ENCODE measurements around the gene SMC3. TPM values are rescaled to one million over a fixed set of nuclear protein-coding genes. Genes with fewer than 3 reads are reported as not detected.

SMC3 gene
- total RNA-seq, 1 experiment from 2014 or later: 64.3 TPM

DNA sequence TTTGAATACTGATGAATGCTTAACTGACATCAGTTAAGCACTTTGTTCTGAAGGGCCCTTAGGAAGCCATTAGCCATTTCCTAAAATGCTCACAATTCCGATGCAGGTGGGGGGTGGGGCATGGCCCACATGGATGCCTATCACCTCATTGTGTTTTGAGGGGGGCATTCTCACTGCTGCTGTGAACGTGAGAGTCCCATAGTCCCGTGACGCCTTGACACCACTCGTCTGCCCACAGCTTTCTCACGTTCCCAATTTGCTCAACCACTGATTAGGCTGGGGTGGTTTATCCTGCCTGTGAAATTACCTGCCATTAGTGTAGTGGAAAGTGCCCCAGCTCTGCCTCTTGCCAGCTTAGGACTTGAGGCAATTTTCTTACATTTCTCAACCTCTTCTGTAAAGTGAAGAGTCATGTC is 37.9 kb upstream of the SMC3 start (continued):
- TF ChIP-seq REST (IDR thresholded peaks at IDR 0.05; ENCODE audit: low read depth) (no peak), YY1 (IDR thresholded peaks at IDR 0.05; ENCODE audit: extremely low read depth, insufficient replicate concordance, low read depth, low read length) (no peak), TCF7L2 (IDR thresholded peaks at IDR 0.05; ENCODE audit: borderline replicate concordance, extremely low read depth, insufficient read depth, insufficient read length) (no peak), EZH2phosphoT487 (IDR thresholded peaks at IDR 0.05; ENCODE audit: borderline replicate concordance) (no peak), ZNF274 (IDR thresholded peaks at IDR 0.05; ENCODE audit: low read depth, low read length) (no peak)

DNA sequence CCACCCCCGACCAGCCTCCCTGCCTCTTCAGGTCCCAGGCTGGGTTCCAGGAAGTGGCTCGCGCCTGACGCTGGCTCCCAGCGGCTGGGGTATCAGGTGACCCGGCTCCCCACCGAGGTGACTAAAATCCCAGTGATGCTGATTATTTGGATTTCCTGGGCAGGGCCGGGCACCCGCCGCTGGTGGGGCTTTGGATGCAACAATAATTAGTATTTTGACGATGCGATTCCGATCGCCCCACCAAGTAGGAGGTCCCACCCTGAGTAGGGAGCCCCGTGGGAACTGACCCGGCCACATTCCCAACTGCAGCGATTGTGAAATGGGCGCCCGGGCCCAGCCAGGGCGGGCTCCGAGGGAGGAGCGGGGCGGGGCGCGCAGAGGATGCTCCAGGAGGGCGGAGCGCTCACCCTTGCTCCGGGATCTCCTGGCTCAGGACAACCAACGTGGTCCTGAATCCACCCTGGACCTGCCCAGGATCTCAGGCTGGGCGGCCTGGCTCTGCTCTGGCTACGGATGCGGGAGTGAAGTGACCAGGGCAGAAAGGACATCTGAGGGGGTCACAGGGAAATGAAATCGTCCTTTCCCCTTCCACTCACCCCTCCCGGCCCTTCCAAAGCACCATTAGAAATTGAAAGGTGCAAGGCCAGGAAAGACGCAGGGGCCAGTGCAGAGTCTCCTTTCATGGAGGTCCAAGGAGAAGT is 37.2 kb upstream of the SMC3 start:
- Histone ChIP-seq H2AFZ (ENCODE audit: low read depth, low read length, poor library complexity, severe bottlenecking) (no peak overlapping the region), H4K20me1 (ENCODE audit: insufficient read depth) (no peaks in the 10 kb centered on the region), H3K36me3 (ENCODE audit: control insufficient read depth in 1 of 2, insufficient read depth in 2 of 2, low read length in 2 of 2) (no peaks in the 10 kb centered on the region), H3K4me2 (ENCODE audit: low read length) (peak overlapping the region; percentile 81), H3K4me1 (ENCODE audit: control insufficient read depth in 1 of 2, insufficient read depth in 2 of 2, low read length in 2 of 2) (peaks cover 64 to 84% of the 10 kb centered on the region in 2 experiments), H3K27me3 (ENCODE audit: insufficient read depth, low read length) (no peaks in the 10 kb centered on the region), H3K9me3 (ENCODE audit: control insufficient read depth in 1 of 2, insufficient read depth in 1 of 2, low read depth in 1 of 2, low read length in 2 of 2) (no peaks in the 10 kb centered on the region), H3K9ac (ENCODE audit: low read length) (peak overlapping the region; percentile 71), H3K9me2 (ENCODE audit: insufficient read depth) (no peaks in the 10 kb centered on the region), H3K79me2 (ENCODE audit: insufficient read depth, low read length) (peaks cover 28% of the 10 kb centered on the region), H3K27ac (ENCODE audit: low read depth, low read length) (peak overlapping the region; percentile 76), H3K4me3 (replicated peaks in 1 of 2; ENCODE audit: low read depth in 1 of 2, low read length in 2 of 2) (peak overlapping the region; percentile 59)
- TF ChIP-seq EGR1 (IDR thresholded peaks at IDR 0.05; ENCODE audit: low read depth) (no peak), CBX3 (IDR thresholded peaks at IDR 0.05; ENCODE audit: low read depth) (no peak), YY1 (IDR thresholded peaks at IDR 0.05; ENCODE audit: extremely low read depth, insufficient replicate concordance, low read depth, low read length) (peak; percentile 62), ELF1 (IDR thresholded peaks at IDR 0.05; ENCODE audit: borderline replicate concordance, low read depth) (no peak), POLR2AphosphoS5 (IDR thresholded peaks at IDR 0.05; ENCODE audit: low read depth, low read length) (peak; percentile 67), MAX (IDR thresholded peaks at IDR 0.05) (no peak), RAD21 (IDR thresholded peaks at IDR 0.05; ENCODE audit: low read depth) (no peak), TCF7L2 (IDR thresholded peaks at IDR 0.05; ENCODE audit: borderline replicate concordance, extremely low read depth, insufficient read depth, insufficient read length) (peak; percentile 6), ZFX (IDR thresholded peaks at IDR 0.05) (peak; percentile 15; the same call in 1 of the 2 replicates), REST (IDR thresholded peaks at IDR 0.05; ENCODE audit: low read depth) (no peak), CEBPB (IDR thresholded peaks at IDR 0.05; ENCODE audit: low read depth) (no peak)
- TF ChIP-seq, protein P1, sequence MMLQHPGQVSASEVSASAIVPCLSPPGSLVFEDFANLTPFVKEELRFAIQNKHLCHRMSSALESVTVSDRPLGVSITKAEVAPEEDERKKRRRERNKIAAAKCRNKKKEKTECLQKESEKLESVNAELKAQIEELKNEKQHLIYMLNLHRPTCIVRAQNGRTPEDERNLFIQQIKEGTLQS (IDR thresholded peaks at IDR 0.05): no peak
- RAD21 ChIA-PET (ENCODE audit: low non-redundant PET in 1 of 2, low total read pairs in 2 of 2, uncharacterized antibody in 2 of 2, unreplicated experiment in 2 of 2): interaction anchor here in 1 of 2 experiments (0.8 kb wide), 1 partner anchor 28 kb away, joined by 3 read pairs; no protein-coding TSS in a partner anchor
- CTCF ChIA-PET: no interaction called here
- intact Hi-C loops (cut with micrococcal nuclease): loop anchor here (2.0 to 10.0 kb wide), 2 partner anchors 29 to 115 kb away; no protein-coding TSS in a partner anchor
- peak; percentile 73 for DNase-seq (ENCODE audit: low read depth, low spot score)
- no TSS peak for BruUV-seq (replicated peaks)
- POLR2A ChIA-PET: interaction anchor here (1.2 to 1.5 kb wide), 2 partner anchors 34 to 119 kb away, joined by 3 to 4 read pairs; no protein-coding TSS in a partner anchor
- peak; percentile 85 for ATAC-seq

Data from HCT116 (cell line).